IPS-18c (cell line): Measurements from ENCODE around the gene NOP10.
"Not testable (repeated sequence)": the region's sequence is repeated elsewhere in the genome, so short reads cannot be mapped to it uniquely, and the experiment has no call there.

Experiments used
- H3K4me3 ChIP-seq: 2 replicates; pipeline ENCODE4 v1.7.0; 2013; ENCODE audit warnings: low read depth, mild to moderate bottlenecking, low read length, moderate library complexity; ENCODE audit not compliant: insufficient read depth
- H3K9me3 ChIP-seq: one replicate; pipeline ENCODE4 v1.6.1; 2013; ENCODE audit warnings: mild to moderate bottlenecking, low read length, moderate library complexity; ENCODE audit not compliant: control insufficient read depth, insufficient read depth

The NOP10 gene

GRCh38 chr15:34342737-34343575, at the start of gene NOP10, which contains the start of gene NUTM1:
Gene NOP10, minus strand, starts transcription at chr15:34343136. Its CDS starts 63 bp downstream, at chr15:34343073.
Gene NUTM1, plus strand, starts transcription at chr15:34343315. Its CDS starts 382 bp downstream, at chr15:34343697.
- Histone ChIP-seq H3K4me3 (peak within 1 kb of the TSS; percentile 79), H3K9me3 (no peaks in the 10 kb centered on the region)

- H3K4me3 ChIP-seq, H3K9me3 ChIP-seq: not testable (repeated sequence)
Observed at GRCh38 chr15:34389594-34390086, 46.7 kb upstream of the NOP10 start.

- H3K9me3 ChIP-seq, H3K4me3 ChIP-seq: not testable (repeated sequence)
Observed at GRCh38 chr15:34381829-34382521, 39.0 kb upstream of the NOP10 start.

GRCh38 chr15:34380491-34380890, 37.6 kb upstream of the NOP10 start:
- not testable (repeated sequence) for H3K9me3 ChIP-seq, H3K4me3 ChIP-seq

- Histone ChIP-seq H3K9me3 (peaks cover 2% of the 10 kb centered on the region), H3K4me3 (no peak overlapping the region)
Observed at GRCh38 chr15:34376856-34377255, 33.9 kb upstream of the NOP10 start.

- not testable (repeated sequence) for H3K9me3 ChIP-seq, H3K4me3 ChIP-seq
Observed at GRCh38 chr15:34375541-34375940, 32.6 kb upstream of the NOP10 start.

GRCh38 chr15:34374816-34375215, 31.9 kb upstream of the NOP10 start:
- H3K4me3 ChIP-seq, result no peak overlapping the region
- H3K9me3 ChIP-seq, result peaks cover 2% of the 10 kb centered on the region

- Histone ChIP-seq H3K4me3 (no peak overlapping the region), H3K9me3 (peaks cover 2% of the 10 kb centered on the region)
Observed at GRCh38 chr15:34373951-34374350, 31.0 kb upstream of the NOP10 start.

- Histone ChIP-seq H3K4me3 (no peak overlapping the region), H3K9me3 (no peaks in the 10 kb centered on the region)
Observed at GRCh38 chr15:34370643-34371042, 27.7 kb upstream of the NOP10 start.

GRCh38 chr15:34370129-34370528, 27.2 kb upstream of the NOP10 start:
- no peak overlapping the region for H3K4me3 ChIP-seq

GRCh38 chr15:34367101-34368081, 24.5 kb upstream of the NOP10 start, which contains the start of gene LPCAT4:
Gene LPCAT4, minus strand, starts transcription at chr15:34367196. Its CDS starts 96 bp downstream, at chr15:34367100.
- H3K9me3 ChIP-seq, result no peaks in the 10 kb centered on the region
- H3K4me3 ChIP-seq, result peak within 1 kb of the TSS; percentile 90

More at GRCh38 chr15:34370129-34370528, 27.2 kb upstream of the NOP10 start:
- H3K9me3 ChIP-seq, result no peaks in the 10 kb centered on the region

- no peaks in the 10 kb centered on the region for H3K9me3 ChIP-seq
- H3K4me3 ChIP-seq, result peak overlapping the region; percentile 81
Observed at GRCh38 chr15:34366271-34367065, 23.5 kb upstream of the NOP10 start.

- H3K9me3 ChIP-seq, result no peaks in the 10 kb centered on the region
- H3K4me3 ChIP-seq, result peak overlapping the region; percentile 81
Observed at GRCh38 chr15:34365836-34366235, 22.9 kb upstream of the NOP10 start.

- H3K4me3 ChIP-seq, result peak overlapping the region; percentile 81
- H3K9me3 ChIP-seq, result no peaks in the 10 kb centered on the region
Observed at GRCh38 chr15:34365091-34365825, 22.3 kb upstream of the NOP10 start.

- no peaks in the 10 kb centered on the region for H3K9me3 ChIP-seq
Observed at GRCh38 chr15:34364041-34364440, 21.1 kb upstream of the NOP10 start.

More at GRCh38 chr15:34364041-34364440, 21.1 kb upstream of the NOP10 start:
- no peak overlapping the region for H3K4me3 ChIP-seq
